ENCODE measurements around the gene CCDC85A. TPM values are rescaled to one million over a fixed set of nuclear protein-coding genes. Genes with fewer than 3 reads are reported as not detected.

The CCDC85A gene
- total and polyA plus RNA-seq, 2 of the 4 experiments (the other 2 are of a cell fraction), result 1.1 to 2.2 TPM

DNA sequence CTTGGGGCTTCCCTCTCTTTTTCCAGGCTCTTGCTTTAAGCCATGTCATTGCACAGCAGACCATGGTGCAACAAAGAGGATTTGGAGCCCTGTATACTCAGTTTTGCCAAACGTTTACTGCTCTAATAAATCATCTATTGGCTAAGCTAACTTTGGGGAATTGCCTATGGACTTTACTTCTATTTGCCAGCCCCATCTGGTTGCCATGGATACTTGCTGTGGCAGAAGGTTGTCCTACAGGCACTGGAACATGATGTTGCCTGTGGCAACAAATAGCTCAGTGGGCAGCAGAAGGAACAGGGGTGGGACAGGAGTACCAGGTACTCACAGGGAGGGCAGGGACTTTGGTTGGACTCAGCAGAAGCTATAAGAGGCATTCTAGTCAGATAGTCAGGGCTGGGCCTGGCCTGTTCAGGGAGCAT, 129.7 kb downstream of the CCDC85A start:
- Histone ChIP-seq H3K4me1 (ENCODE audit: control insufficient read depth, insufficient read depth, low read length) (no peaks in the 10 kb centered on the region), H3K9me1 (ENCODE audit: insufficient read depth, low read length) (no peaks in the 10 kb centered on the region), H3K23ac (ENCODE audit: low read depth, low read length) (no peak overlapping the region), H4K20me1 (ENCODE audit: insufficient read depth, low read length) (no peaks in the 10 kb centered on the region), H3K4me2 (ENCODE audit: low read depth, low read length) (no peak overlapping the region), H4K8ac (ENCODE audit: low read depth in 2 of 2, low read length in 2 of 2) (no peak overlapping the region), H2AK5ac (ENCODE audit: low read depth, low read length) (no peak overlapping the region), H3K14ac (replicated peaks; ENCODE audit: low read depth, low read length) (no peak overlapping the region), H4K5ac (ENCODE audit: low read depth, low read length) (no peak overlapping the region), H2BK15ac (ENCODE audit: low read depth, low read length) (no peak overlapping the region), H3K4ac (ENCODE audit: low read depth, low read length) (no peak overlapping the region), H3K9ac (ENCODE audit: low read depth, low read length) (no peak overlapping the region), H3K27ac (ENCODE audit: insufficient read depth, low read length) (no peak overlapping the region), H3K36me3 (ENCODE audit: control insufficient read depth, insufficient read depth, low read length) (no peaks in the 10 kb centered on the region), H2BK120ac (ENCODE audit: low read depth, low read length) (no peak overlapping the region), H4K91ac (ENCODE audit: insufficient read depth, low read depth, low read length) (no peak overlapping the region), H3K56ac (ENCODE audit: extremely low read depth, insufficient read depth, low read length) (no peak overlapping the region), H2BK5ac (ENCODE audit: low read depth, low read length, poor library complexity, severe bottlenecking) (no peak overlapping the region), H2AK9ac (replicated peaks; ENCODE audit: low read depth, low read length, poor library complexity) (no peak overlapping the region), H3K18ac (ENCODE audit: low read depth, low read length) (no peak overlapping the region), H3K4me3 (ENCODE audit: insufficient read depth, low read depth, low read length) (no peak overlapping the region), H2BK20ac (ENCODE audit: low read depth, low read length) (no peak overlapping the region), H2AFZ (replicated peaks; ENCODE audit: low read length, poor library complexity) (no peak overlapping the region), H3K9me3 (ENCODE audit: control insufficient read depth, insufficient read depth, low read length) (peaks cover 5% of the 10 kb centered on the region), H3K27me3 (ENCODE audit: control insufficient read depth, insufficient read depth, low read length) (no peaks in the 10 kb centered on the region), H3K79me1 (ENCODE audit: low read depth in 1 of 2, low read length in 2 of 2) (no peaks in the 10 kb centered on the region)
- no peak for ATAC-seq (ENCODE audit: low read depth)
- WGBS, 2 experiments (ENCODE audit: extremely low coverage in 2 of 2, insufficient read length in 1 of 2), result no CpG with 5 or more reads among the region's 1 CpG
- dilution Hi-C loops (cut with HindIII; ENCODE audit: low sequenced_read_pairs, unreplicated experiment), result no loop called here
- intact Hi-C loops (cut with micrococcal nuclease), result no loop called here
- no peak for DNase-seq
- no peak for TF ChIP-seq SMC3 (IDR thresholded peaks at IDR 0.05; ENCODE audit: low read depth, low read length)
- TF ChIP-seq FOS (IDR thresholded peaks at IDR 0.05; ENCODE audit: low read depth, low read length), result no peak
- TF ChIP-seq MXI1 (IDR thresholded peaks at IDR 0.05; ENCODE audit: borderline replicate concordance, low read depth, low read length), result no peak
- no peak for TF ChIP-seq MAFK (IDR thresholded peaks at IDR 0.05; ENCODE audit: low read depth, low read length)
- TF ChIP-seq RFX5 (IDR thresholded peaks at IDR 0.05; ENCODE audit: low read depth, low read length), result no peak
- no peak for TF ChIP-seq CEBPB (IDR thresholded peaks at IDR 0.05; ENCODE audit: low read depth, low read length)
- TF ChIP-seq NFE2L2 (IDR thresholded peaks at IDR 0.05; ENCODE audit: low read depth, low read length), result no peak
- no peak for TF ChIP-seq USF2 (IDR thresholded peaks at IDR 0.05; ENCODE audit: low read depth, low read length)
- no peak for TF ChIP-seq ELK1 (IDR thresholded peaks at IDR 0.05; ENCODE audit: borderline replicate concordance, low read depth, low read length)
- TF ChIP-seq CHD1 (IDR thresholded peaks at IDR 0.05; ENCODE audit: low read depth, low read length), result no peak
- TF ChIP-seq RCOR1 (IDR thresholded peaks at IDR 0.05; ENCODE audit: insufficient replicate concordance, low read length), result no peak
- no peak for TF ChIP-seq POLR2A (IDR thresholded peaks at IDR 0.05; ENCODE audit: low read depth, low read length)
- TF ChIP-seq BHLHE40 (IDR thresholded peaks at IDR 0.05; ENCODE audit: low read depth, low read length), result no peak
- no peak for TF ChIP-seq CTCF (conservative IDR thresholded peaks at IDR 0.05; ENCODE audit: low read depth, low read length)
- POLR2A ChIA-PET (ENCODE audit: unreplicated experiment), result no interaction called here
- CTCF ChIA-PET, result no interaction called here
- no TSS peak for BruUV-seq (replicated peaks)
- in situ Hi-C loops (cut with MboI; ENCODE audit: low sequenced_read_pairs), result no loop called here

All from IMR-90 (cell line).